ENCODE measurements around the gene BIRC3.
A peak's percentile ranks its signal among the peaks of the same experiment; 100 is the strongest.
"Not testable (repeated sequence)": the region's sequence is repeated elsewhere in the genome, so short reads cannot be mapped to it uniquely, and the experiment has no call there.

Gene BIRC3

GRCh38 chr11:102322560-102322959 is 5.3 kb downstream of the BIRC3 start:
- DNase-seq (ENCODE audit: low read depth in 2 of 3, low spot score in 1 of 3) = no peak

GRCh38 chr11:102323542-102324251 is 6.4 kb downstream of the BIRC3 start:
- no peak for DNase-seq (ENCODE audit: low read depth in 2 of 3, low spot score in 1 of 3)

GRCh38 chr11:102325088-102325487 is 7.8 kb downstream of the BIRC3 start:
- DNase-seq (ENCODE audit: low read depth in 2 of 3, low spot score in 1 of 3) = no peak

- DNase-seq (ENCODE audit: low read depth in 2 of 3, low spot score in 1 of 3) = no peak
Measured at GRCh38 chr11:102328748-102329147, 11.5 kb downstream of the BIRC3 start.

- DNase-seq (ENCODE audit: low read depth in 2 of 3, low spot score in 1 of 3) = no peak
Measured at GRCh38 chr11:102330231-102330630, 12.9 kb downstream of the BIRC3 start.

- no peak for DNase-seq (ENCODE audit: low read depth in 2 of 3, low spot score in 1 of 3)
Measured at GRCh38 chr11:102331341-102331740, 14.1 kb downstream of the BIRC3 start.

GRCh38 chr11:102332611-102332994 is 15.3 kb downstream of the BIRC3 start:
- DNase-seq (ENCODE audit: low read depth in 2 of 3, low spot score in 1 of 3) = no peak

- no peak for DNase-seq (ENCODE audit: low read depth in 2 of 3, low spot score in 1 of 3)
Measured at GRCh38 chr11:102338479-102339010, 21.3 kb downstream of the BIRC3 start.

- DNase-seq (ENCODE audit: low read depth in 2 of 3, low spot score in 1 of 3) = not testable (repeated sequence)
Measured at GRCh38 chr11:102341311-102341710, 24.0 kb downstream of the BIRC3 start.

GRCh38 chr11:102341844-102342318 is 24.6 kb downstream of the BIRC3 start:
- peak in 2 of 3 donors; percentile 53 to 84 for DNase-seq (ENCODE audit: low read depth in 2 of 3, low spot score in 1 of 3)

- DNase-seq (ENCODE audit: low read depth in 2 of 3, low spot score in 1 of 3) = no peak
Measured at GRCh38 chr11:102343809-102344208, 26.5 kb downstream of the BIRC3 start.

GRCh38 chr11:102345904-102346303 is 28.6 kb downstream of the BIRC3 start:
- DNase-seq (ENCODE audit: low read depth in 2 of 3, low spot score in 1 of 3) = no peak

- DNase-seq (ENCODE audit: low read depth in 2 of 3, low spot score in 1 of 3) = no peak
Measured at GRCh38 chr11:102346456-102346747, 29.1 kb downstream of the BIRC3 start.

GRCh38 chr11:102346748-102347461 is 29.6 kb downstream of the BIRC3 start, which contains the start of gene BIRC2:
Gene BIRC2 (plus strand): TSS chr11:102347214. CDS start chr11:102349855, 2,641 bp downstream.
- peak; percentile 93 to 95 (median 93) for DNase-seq (ENCODE audit: low read depth in 2 of 3, low spot score in 1 of 3)

GRCh38 chr11:102347462-102348370 is 30.4 kb downstream of the BIRC3 start:
- DNase-seq (ENCODE audit: low read depth in 2 of 3, low spot score in 1 of 3) = no peak

- no peak for DNase-seq (ENCODE audit: low read depth in 2 of 3, low spot score in 1 of 3)
Measured at GRCh38 chr11:102357116-102357515, 39.8 kb downstream of the BIRC3 start.

GRCh38 chr11:102359372-102359771 is 42.1 kb downstream of the BIRC3 start:
- no peak for DNase-seq (ENCODE audit: low read depth in 2 of 3, low spot score in 1 of 3)

- no peak for DNase-seq (ENCODE audit: low read depth in 2 of 3, low spot score in 1 of 3)
Measured at GRCh38 chr11:102360681-102361080, 43.4 kb downstream of the BIRC3 start.

- DNase-seq (ENCODE audit: low read depth in 2 of 3, low spot score in 1 of 3) = no peak
Measured at GRCh38 chr11:102361086-102362031, 44.1 kb downstream of the BIRC3 start.

- no peak for DNase-seq (ENCODE audit: low read depth in 2 of 3, low spot score in 1 of 3)
Measured at GRCh38 chr11:102364991-102365390, 47.7 kb downstream of the BIRC3 start.
